Activated CD8-positive, alpha-beta memory T cell treated with anti-CD3 and anti-CD28 coated beads, Interleukin-2, amount 10 ng/mL, durations not matched to agents 7 days and 5 days (primary cell): ENCODE measurements around the gene BEST3. TPM values are rescaled to one million over a fixed set of nuclear protein-coding genes. Genes with fewer than 3 reads are reported as not detected.
"Not testable (repeated sequence)": the region's sequence is repeated elsewhere in the genome, so short reads cannot be mapped to it uniquely, and the experiment has no call there.

Experiments used
- ATAC-seq: fragments of 150-1000 bp; cut with Tn5 transposase; one replicate; pipeline ENCODE4 v1.10.0; 2021; ENCODE audit warnings: moderate library complexity
- CTCF ChIA-PET: fragments of 350-600 bp; sonication (Branson Sonifier 250); formaldehyde crosslinking; loops from one replicate; lab custom pipeline; 2021; ENCODE audit warnings: antibody characterized with exemption; lab: Charles Lee
- DNase-seq: peaks from one replicate; pipeline ENCODE4 v3.0.0-alpha.2; 2020
- H3K27ac Mint-ChIP-seq: one replicate; pipeline ENCODE4 v1.8.0; 2021; ENCODE audit warnings: mild to moderate bottlenecking, mixed read lengths
- H3K27me3 Mint-ChIP-seq: one replicate; pipeline ENCODE4 v1.8.0; 2021; ENCODE audit warnings: mixed read lengths
- H3K36me3 Mint-ChIP-seq: one replicate; pipeline ENCODE4 v1.8.0; 2021; ENCODE audit warnings: mild to moderate bottlenecking, mixed read lengths
- H3K4me1 Mint-ChIP-seq: one replicate; pipeline ENCODE4 v1.8.0; 2021; ENCODE audit warnings: mixed read lengths
- H3K4me3 Mint-ChIP-seq: one replicate; pipeline ENCODE4 v1.8.0; 2021; ENCODE audit warnings: mild to moderate bottlenecking, moderate library complexity, mixed read lengths
- H3K9me3 Mint-ChIP-seq: one replicate; pipeline ENCODE4 v1.8.0; 2022; ENCODE audit warnings: low read depth, mixed read lengths
- total RNA-seq, 2 experiments: library from RNA; stranded (reverse); gene quantifications; one replicate each; pipeline ENCODE4 v1.2.3, GENCODE V29; 2021

The BEST3 gene
- total RNA-seq, 2 experiments from 2014 or later = not detected

DNA sequence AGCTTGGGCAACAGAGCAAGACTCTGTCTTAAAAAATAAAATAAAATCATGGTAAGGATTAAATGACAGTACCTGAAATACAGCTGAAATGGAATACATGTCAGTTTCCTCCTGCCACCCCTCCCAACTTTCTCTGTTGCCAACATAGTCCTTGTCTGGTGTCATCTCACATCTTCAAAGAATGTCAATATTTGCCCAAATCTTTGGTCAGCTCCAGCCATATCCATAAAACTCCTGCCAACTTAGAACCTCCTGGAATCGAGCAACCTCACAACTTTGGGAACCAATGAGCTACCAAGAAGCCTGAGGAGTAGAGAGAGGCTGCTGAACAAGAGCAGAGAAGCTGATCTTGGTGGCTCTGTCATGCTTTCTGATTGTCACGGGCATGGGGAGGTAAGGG lies 77.6 kb downstream of the BEST3 start:
- H3K27me3 Mint-ChIP-seq = peaks cover 15% of the 10 kb centered on the region
- DNase-seq (no peak), ATAC-seq (no peak)
- H3K4me3 Mint-ChIP-seq = no peak overlapping the region
- no peaks in the 10 kb centered on the region for H3K4me1 Mint-ChIP-seq
- H3K36me3 Mint-ChIP-seq = no peaks in the 10 kb centered on the region
- H3K27ac Mint-ChIP-seq = no peak overlapping the region
- H3K9me3 Mint-ChIP-seq = no peaks in the 10 kb centered on the region
- CTCF ChIA-PET = no interaction called here

- Mint-ChIP-seq H3K4me3 (no peak overlapping the region), H3K36me3 (no peaks in the 10 kb centered on the region), H3K4me1 (no peaks in the 10 kb centered on the region), H3K27ac (no peak overlapping the region), H3K27me3 (peaks cover 12% of the 10 kb centered on the region), H3K9me3 (no peaks in the 10 kb centered on the region)
- no peak for DNase-seq
- CTCF ChIA-PET = no interaction called here
- ATAC-seq = no peak
These were observed 78.2 kb downstream of the BEST3 start for GRCh38 chr12:69620921-69621320.

DNA sequence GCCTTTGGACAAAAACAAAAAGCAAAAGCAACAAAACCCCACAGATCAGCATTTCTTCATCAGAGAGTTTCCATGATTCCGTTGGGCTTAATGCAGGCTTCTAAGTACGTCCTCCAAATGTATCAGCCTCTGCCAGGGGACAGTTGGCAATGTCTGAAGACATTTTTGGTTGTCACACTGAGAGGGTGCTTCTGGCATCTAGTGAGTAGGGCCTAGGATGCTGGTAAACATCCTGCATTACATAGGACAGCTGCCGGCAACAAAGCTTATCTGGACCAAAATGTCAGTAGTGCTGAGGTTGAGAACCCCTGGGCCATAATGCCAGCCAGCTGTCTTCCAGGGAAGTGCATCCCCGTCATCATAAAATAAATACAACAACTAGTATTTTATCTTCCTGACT lies 79.0 kb downstream of the BEST3 start:
- peaks cover 18% of the 10 kb centered on the region for H3K27me3 Mint-ChIP-seq
- no peak for DNase-seq
- H3K4me1 Mint-ChIP-seq = no peaks in the 10 kb centered on the region
- no peak for ATAC-seq
- no peak overlapping the region for H3K4me3 Mint-ChIP-seq
- CTCF ChIA-PET = no interaction called here
- no peaks in the 10 kb centered on the region for H3K36me3 Mint-ChIP-seq
- H3K27ac Mint-ChIP-seq = no peak overlapping the region
- H3K9me3 Mint-ChIP-seq = no peaks in the 10 kb centered on the region

DNA sequence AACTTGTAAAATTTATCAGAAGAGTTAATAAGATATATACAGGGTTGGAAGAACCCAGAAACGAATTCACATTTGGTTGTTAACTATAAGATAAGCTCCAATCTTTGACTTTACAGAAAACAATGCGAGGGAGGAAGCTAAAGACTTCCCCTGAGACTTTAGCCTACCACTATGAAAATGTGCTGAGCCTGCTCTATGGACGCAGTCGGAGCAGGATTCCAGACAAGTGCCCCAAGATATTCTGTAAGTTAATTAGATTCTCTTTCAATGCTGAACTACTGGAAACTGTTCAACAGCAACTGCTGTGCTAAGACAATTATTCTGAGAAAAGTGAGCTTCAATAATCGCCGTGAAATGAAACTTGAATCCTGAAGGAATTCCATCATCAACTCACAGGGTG lies 80.1 kb downstream of the BEST3 start:
- no peak for ATAC-seq
- DNase-seq = no peak
- Mint-ChIP-seq H3K36me3 (no peaks in the 10 kb centered on the region), H3K27ac (no peak overlapping the region), H3K4me1 (no peaks in the 10 kb centered on the region), H3K9me3 (no peaks in the 10 kb centered on the region), H3K27me3 (peaks cover 18% of the 10 kb centered on the region), H3K4me3 (no peak overlapping the region)
- CTCF ChIA-PET = no interaction called here

GRCh38 chr12:69616025-69616424 lies 83.1 kb downstream of the BEST3 start:
- Mint-ChIP-seq H3K4me3 (no peak overlapping the region), H3K27ac (no peak overlapping the region), H3K9me3 (no peaks in the 10 kb centered on the region), H3K4me1 (no peaks in the 10 kb centered on the region), H3K36me3 (no peaks in the 10 kb centered on the region), H3K27me3 (peaks cover 23% of the 10 kb centered on the region)
- no peak for DNase-seq
- no peak for ATAC-seq
- CTCF ChIA-PET = interaction anchor here (2.1 kb wide), 1 partner anchor 24 kb away, joined by 5 read pairs; no protein-coding TSS in a partner anchor

GRCh38 chr12:69613351-69613750 lies 85.8 kb downstream of the BEST3 start:
- ATAC-seq (no peak), DNase-seq (no peak)
- CTCF ChIA-PET = no interaction called here
- Mint-ChIP-seq H3K9me3 (no peaks in the 10 kb centered on the region), H3K4me1 (no peaks in the 10 kb centered on the region), H3K27ac (no peak overlapping the region), H3K4me3 (no peak overlapping the region), H3K27me3 (peaks cover 24% of the 10 kb centered on the region), H3K36me3 (no peaks in the 10 kb centered on the region)

GRCh38 chr12:69610729-69611128 lies 88.4 kb downstream of the BEST3 start, which contains the start of gene LRRC10:
TSS of gene LRRC10 (minus strand) at chr12:69610907. CDS start at chr12:69610838, 69 bp downstream.
- ATAC-seq = no peak

DNA sequence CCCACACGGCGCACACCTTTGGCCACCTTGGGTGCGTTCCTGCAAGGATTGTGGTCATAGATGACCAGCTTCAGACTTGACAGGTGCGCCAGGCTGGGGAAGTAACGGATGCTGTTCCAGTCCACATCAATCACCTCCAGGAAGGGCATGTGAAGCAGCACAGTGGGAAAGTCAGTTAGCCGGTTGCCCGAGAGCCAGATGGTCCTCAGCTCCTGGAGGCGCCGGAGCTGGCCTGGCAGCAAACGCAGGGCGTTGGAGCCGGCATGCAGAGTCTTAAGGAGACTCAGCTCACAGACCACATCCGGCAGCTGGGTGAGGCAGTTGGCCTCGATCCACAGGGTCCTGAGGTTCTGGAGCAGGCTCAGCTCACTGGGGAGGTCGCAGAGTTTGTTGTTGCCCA lies 89.0 kb downstream of the BEST3 start:
- no peak overlapping the region for H3K4me3 Mint-ChIP-seq
- DNase-seq = no peak
- peaks cover 15% of the 10 kb centered on the region for H3K27me3 Mint-ChIP-seq
- CTCF ChIA-PET = no interaction called here
- H3K27ac Mint-ChIP-seq = no peak overlapping the region
- no peaks in the 10 kb centered on the region for H3K9me3 Mint-ChIP-seq
- H3K36me3 Mint-ChIP-seq = no peaks in the 10 kb centered on the region
- H3K4me1 Mint-ChIP-seq = no peaks in the 10 kb centered on the region
- no peak for ATAC-seq

More at GRCh38 chr12:69610729-69611128, 88.4 kb downstream of the BEST3 start, which contains the start of gene LRRC10:
- peaks cover 20% of the 10 kb centered on the region for H3K27me3 Mint-ChIP-seq
- H3K9me3 Mint-ChIP-seq = no peaks in the 10 kb centered on the region
- H3K36me3 Mint-ChIP-seq = no peaks in the 10 kb centered on the region
- no peak within 1 kb of the TSS for H3K27ac Mint-ChIP-seq
- CTCF ChIA-PET = no interaction called here
- H3K4me1 Mint-ChIP-seq = no peaks in the 10 kb centered on the region
- no peak for DNase-seq
- H3K4me3 Mint-ChIP-seq = no peak within 1 kb of the TSS

- no peaks in the 10 kb centered on the region for H3K9me3 Mint-ChIP-seq
- no peak overlapping the region for H3K27ac Mint-ChIP-seq
- CTCF ChIA-PET = no interaction called here
- DNase-seq (no peak), ATAC-seq (no peak)
- H3K4me3 Mint-ChIP-seq = no peak overlapping the region
- no peaks in the 10 kb centered on the region for H3K4me1 Mint-ChIP-seq
- H3K27me3 Mint-ChIP-seq = peaks cover 10% of the 10 kb centered on the region
- peaks cover 5% of the 10 kb centered on the region for H3K36me3 Mint-ChIP-seq
These were observed 91.0 kb downstream of the BEST3 start for GRCh38 chr12:69608114-69608513.

- DNase-seq, H3K4me3 Mint-ChIP-seq, H3K9me3 Mint-ChIP-seq, H3K4me1 Mint-ChIP-seq, H3K27ac Mint-ChIP-seq, ATAC-seq, CTCF ChIA-PET, H3K27me3 Mint-ChIP-seq: not testable (repeated sequence)
- peaks cover 32% of the 10 kb centered on the region for H3K36me3 Mint-ChIP-seq
These were observed 94.8 kb downstream of the BEST3 start for GRCh38 chr12:69604275-69604674.

Other genes starting within 250 kb of the BEST3 start
- 10 to 100 TPM; 11.5 to 12.8 TPM for gene FRS2, start 228.9 kb downstream of the BEST3 start, total RNA-seq
- gene CCT2, start 113.8 kb downstream of the BEST3 start, total RNA-seq = 100 to 1,000 TPM; 193 to 271 TPM
- not detected for gene LRRC10, start 88.4 kb downstream of the BEST3 start, total RNA-seq
- 10 to 100 TPM; 19.3 to 25.0 TPM for gene RAB3IP, start 39.6 kb upstream of the BEST3 start, total RNA-seq
- not detected for gene MYRFL, start 125.9 kb upstream of the BEST3 start, total RNA-seq